SK-N-SH (cell line): ENCODE measurements around the gene CFAP70. TPM values are rescaled to one million over a fixed set of nuclear protein-coding genes. Genes with fewer than 3 reads are reported as not detected.

Experiments
- CTCF ChIA-PET: fragments of 300-600, 350-600 bp; formaldehyde crosslinking; extraction: SDS; loops from one replicate; lab custom pipeline; 2021; lab: Yijun Ruan, JAX
- POLR2A ChIA-PET: fragments of 350-600 bp; sonication (Branson Sonifier 250); formaldehyde crosslinking; extraction: SDS; loops from one replicate; lab custom pipeline; 2020; ENCODE audit warnings: antibody characterized with exemption, inconsistent platforms; lab: Yijun Ruan, JAX
- DNase-seq: peaks from one replicate; pipeline ENCODE4 v3.0.0; 2012
- H2AFZ ChIP-seq: fragments of 200-600 bp; sonication (generic); 2 replicates; pipeline ENCODE4 v1.8.1; 2016; ENCODE audit warnings: antibody characterized with exemption, mild to moderate bottlenecking, low read depth
- H3F3A ChIP-seq: fragments of 200-600 bp; sonication (generic); replicated peaks from 2 replicates; pipeline ENCODE3; 2016; ENCODE audit warnings: antibody characterized with exemption, mild to moderate bottlenecking; ENCODE audit not compliant: insufficient read depth
- H3K27ac ChIP-seq, 2 experiments: fragments of 200-500 bp in 1 of 2; fragments of 200-600 bp in 1 of 2; sonication (Bioruptor generic) in 1 of 2; sonication (generic), shearing (Covaris generic) in 1 of 2; 2 replicates each; pipeline versions ENCODE4 v1.5.1 to v1.6.1; 2014 to 2016; ENCODE audit warnings: low read depth in 2 of 2, inconsistent platforms in 1 of 2, low read length in 1 of 2, mild to moderate bottlenecking in 1 of 2, mixed read lengths in 1 of 2
- H3K27me3 ChIP-seq: fragments of 200-600 bp; sonication (generic), shearing (Covaris generic); 2 replicates; pipeline ENCODE4 v1.6.1; 2016; ENCODE audit warnings: mixed run types; ENCODE audit not compliant: insufficient read depth
- H3K36me3 ChIP-seq, 2 experiments: fragments of 200-500 bp in 1 of 2; fragments of 200-600 bp in 1 of 2; sonication (Bioruptor generic) in 1 of 2; sonication (generic) in 1 of 2; replicated peaks in 1 of 2; 2 replicates each; pipeline versions ENCODE3 to v1.5.1; 2014 to 2016; ENCODE audit warnings: low read length in 1 of 2, mild to moderate bottlenecking in 1 of 2; ENCODE audit not compliant: insufficient read depth in 2 of 2, control insufficient read depth in 1 of 2
- H3K4me1 ChIP-seq, 2 experiments: fragments of 200-500 bp in 1 of 2; fragments of 200-600 bp in 1 of 2; sonication (Bioruptor generic) in 1 of 2; sonication (generic), shearing (Covaris generic) in 1 of 2; 2 replicates each; pipeline versions ENCODE4 v1.5.1 to v1.6.1; 2014 to 2016; ENCODE audit warnings: low read depth in 1 of 2, low read length in 1 of 2, mixed run types in 1 of 2; ENCODE audit not compliant: insufficient read depth in 2 of 2, control insufficient read depth in 1 of 2
- H3K4me2 ChIP-seq: fragments of 200-600 bp; sonication (generic), shearing (Covaris generic); 2 replicates; pipeline ENCODE4 v1.6.1; 2017; ENCODE audit warnings: mixed run types
- H3K4me3 ChIP-seq, 2 experiments: fragments of 200-500 bp in 1 of 2; fragments of 200-600 bp in 1 of 2; sonication (Bioruptor generic) in 1 of 2; sonication (generic), shearing (Covaris generic) in 1 of 2; 2 replicates each; pipeline versions ENCODE4 v1.5.1 to v1.8.1; 2014 to 2016; ENCODE audit warnings: low read depth in 2 of 2, inconsistent platforms in 1 of 2, low read length in 1 of 2, mild to moderate bottlenecking in 1 of 2, mixed read lengths in 1 of 2, moderate library complexity in 1 of 2
- H3K79me2 ChIP-seq: fragments of 200-600 bp; sonication (generic); 2 replicates; pipeline ENCODE4 v1.8.1; 2017; ENCODE audit warnings: mild to moderate bottlenecking; ENCODE audit not compliant: insufficient read depth
- H3K9ac ChIP-seq: fragments of 200-600 bp; sonication (generic); 2 replicates; pipeline ENCODE4 v1.6.1; 2017; ENCODE audit warnings: mixed run types
- H3K9me2 ChIP-seq: fragments of 200-600 bp; sonication (generic); 2 replicates; pipeline ENCODE4 v1.6.1; 2017; ENCODE audit warnings: mixed run types
- H3K9me3 ChIP-seq: fragments of 200-600 bp; sonication (generic); 2 replicates; pipeline ENCODE4 v1.6.1; 2017; ENCODE audit warnings: mixed run types, mild to moderate bottlenecking, moderate library complexity
- H4K20me1 ChIP-seq: fragments of 200-600 bp; sonication (generic); 2 replicates; pipeline ENCODE4 v1.6.1; 2017; ENCODE audit warnings: mild to moderate bottlenecking, mixed run types; ENCODE audit not compliant: insufficient read depth
- CTCF ChIP-seq: fragments of 200-600 bp; sonication (generic); IDR thresholded peaks from 2 replicates; pipeline ENCODE4 v1.6.1; 2017; ENCODE audit warnings: antibody characterized with exemption, mild to moderate bottlenecking, moderate library complexity
- EZH2phosphoT487 ChIP-seq: fragments of 200-600 bp; sonication (generic); IDR thresholded peaks from 2 replicates; pipeline ENCODE4 v1.6.1; 2017; ENCODE audit warnings: low read depth, mixed run types, mild to moderate bottlenecking, antibody characterized with exemption, moderate library complexity, borderline replicate concordance
- FOXJ3 ChIP-seq: sonication (generic); formaldehyde crosslinking; IDR thresholded peaks from 2 replicates; pipeline ENCODE4 v1.5.1; 2020; ENCODE audit warnings: mild to moderate bottlenecking, missing genetic modification reagents
- FOXM1 ChIP-seq: IDR thresholded peaks from 2 replicates; pipeline ENCODE4 v1.4.0; 2012; ENCODE audit warnings: low read depth, mild to moderate bottlenecking
- GABPA ChIP-seq: IDR thresholded peaks from 2 replicates; pipeline ENCODE4 v1.4.0; 2012; ENCODE audit warnings: low read depth, mild to moderate bottlenecking
- GATA2 ChIP-seq: sonication (generic); formaldehyde crosslinking; IDR thresholded peaks from 2 replicates; pipeline ENCODE4 v1.5.0; 2020; ENCODE audit warnings: mild to moderate bottlenecking, missing genetic modification reagents
- IRF3 ChIP-seq: fragments of 150-350 bp; IDR thresholded peaks from 2 replicates; pipeline ENCODE4 v1.6.1; 2016; ENCODE audit warnings: mild to moderate bottlenecking, low read depth, low read length
- MEF2A ChIP-seq: IDR thresholded peaks from 2 replicates; pipeline ENCODE4 v1.4.0; 2012; ENCODE audit warnings: low read depth, borderline replicate concordance
- NFIC ChIP-seq: IDR thresholded peaks from 2 replicates; pipeline ENCODE4 v1.4.0; 2012; ENCODE audit warnings: borderline replicate concordance
- NRF1 ChIP-seq: IDR thresholded peaks from 2 replicates; pipeline ENCODE4 v1.6.1; 2012; ENCODE audit warnings: low read depth, mild to moderate bottlenecking, low read length
- PBX3 ChIP-seq: IDR thresholded peaks from 2 replicates; pipeline ENCODE4; 2012
- RCOR1 ChIP-seq: fragments of 150-350 bp; IDR thresholded peaks from 2 replicates; pipeline ENCODE4 v1.6.1; 2017; ENCODE audit warnings: antibody characterized with exemption, low read length
- REST ChIP-seq: IDR thresholded peaks from 2 replicates; pipeline ENCODE4 v1.6.1; 2012; ENCODE audit warnings: mild to moderate bottlenecking, low read depth, low read length, moderate library complexity
- RFX5 ChIP-seq: IDR thresholded peaks from 2 replicates; pipeline ENCODE4 v1.6.1; 2012; ENCODE audit warnings: mild to moderate bottlenecking, improper control_type of control experiment, low read length
- SMC3 ChIP-seq: IDR thresholded peaks from 2 replicates; pipeline ENCODE4 v1.6.1; 2012; ENCODE audit warnings: low read depth, low read length, improper control_type of control experiment
- TAF1 ChIP-seq: IDR thresholded peaks from 2 replicates; pipeline ENCODE4 v1.6.1; 2012; ENCODE audit warnings: low read depth, mild to moderate bottlenecking, low read length, moderate library complexity, borderline replicate concordance
- TCF12 ChIP-seq: IDR thresholded peaks from 2 replicates; pipeline ENCODE4 v1.4.0; 2012
- TEAD4 ChIP-seq: IDR thresholded peaks from 2 replicates; pipeline ENCODE4 v1.4.0; 2012; ENCODE audit warnings: mild to moderate bottlenecking, borderline replicate concordance; ENCODE audit not compliant: insufficient read depth
- USF1 ChIP-seq: IDR thresholded peaks from 2 replicates; pipeline ENCODE4 v1.4.0; 2012; ENCODE audit warnings: low read depth, borderline replicate concordance
- YY1 ChIP-seq: IDR thresholded peaks from 2 replicates; pipeline ENCODE4 v1.4.0; 2012; ENCODE audit warnings: low read depth, mild to moderate bottlenecking
- ZBTB33 ChIP-seq: IDR thresholded peaks from 2 replicates; pipeline ENCODE4 v1.4.0; 2012; ENCODE audit warnings: low read depth, borderline replicate concordance
- WGBS: methylation state at CpG from one replicate; pipeline ENCODE4 v1.1.6; 2017; ENCODE audit warnings: low lambda C conversion rate; 5-methylcytosine and 5-hydroxymethylcytosine counted together
- polyA plus RNA-seq, 3 experiments: library from polyadenylated mRNA; depleted of rRNA; stranded (reverse); fragments of >200 nt; gene quantifications; 2 replicates each; pipeline ENCODE4 v1.2.3, GENCODE V29; 2012

The CFAP70 gene
- polyA plus RNA-seq, 1 of the 3 experiments (the other 2 are of a cell fraction), result 0.74 TPM

GRCh38 chr10:73340121-73340520 is 18.5 kb downstream of the CFAP70 start (continued):
- TF ChIP-seq GABPA (no peak), FOXM1 (no peak)

GRCh38 chr10:73339436-73339835 is 19.2 kb downstream of the CFAP70 start:
- Histone ChIP-seq H3K4me1 (no peaks in the 10 kb centered on the region), H3K4me2 (no peak overlapping the region), H3K9me3 (no peaks in the 10 kb centered on the region), H3K79me2 (no peaks in the 10 kb centered on the region), H2AFZ (no peak overlapping the region), H3K4me3 (no peak overlapping the region), H3F3A (no peaks in the 10 kb centered on the region), H3K36me3 (no peaks in the 10 kb centered on the region), H3K27ac (no peak overlapping the region), H3K27me3 (no peaks in the 10 kb centered on the region), H3K9ac (no peak overlapping the region), H4K20me1 (no peaks in the 10 kb centered on the region), H3K9me2 (no peaks in the 10 kb centered on the region)
- DNase-seq, result no peak
- ChIA-PET CTCF (no interaction called here), POLR2A (interaction anchor here (0.6 kb wide), 1 partner anchor 311 kb away, joined by 4 read pairs; no protein-coding TSS in a partner anchor)
- WGBS, result 88% methylated on average over 5 of the region's 7 CpGs
- TF ChIP-seq YY1 (no peak), TAF1 (no peak), TCF12 (no peak), CTCF (no peak), PBX3 (no peak), ZBTB33 (no peak), FOXJ3 (CRISPR knock-in tag) (no peak), GABPA (no peak), RFX5 (no peak), REST (no peak), IRF3 (no peak), SMC3 (no peak), MEF2A (no peak), NFIC (no peak), EZH2phosphoT487 (no peak), TEAD4 (no peak), NRF1 (no peak), USF1 (no peak), RCOR1 (no peak), GATA2 (CRISPR knock-in tag) (no peak)
